ENCODE measurements around the gene TIMM22. TPM values are rescaled to one million over a fixed set of nuclear protein-coding genes. Genes with fewer than 3 reads are reported as not detected.
A peak's percentile ranks its signal among the peaks of the same experiment; 100 is the strongest.

Gene TIMM22
- total RNA-seq, 1 donor from 2014 or later = 19.5 TPM

DNA sequence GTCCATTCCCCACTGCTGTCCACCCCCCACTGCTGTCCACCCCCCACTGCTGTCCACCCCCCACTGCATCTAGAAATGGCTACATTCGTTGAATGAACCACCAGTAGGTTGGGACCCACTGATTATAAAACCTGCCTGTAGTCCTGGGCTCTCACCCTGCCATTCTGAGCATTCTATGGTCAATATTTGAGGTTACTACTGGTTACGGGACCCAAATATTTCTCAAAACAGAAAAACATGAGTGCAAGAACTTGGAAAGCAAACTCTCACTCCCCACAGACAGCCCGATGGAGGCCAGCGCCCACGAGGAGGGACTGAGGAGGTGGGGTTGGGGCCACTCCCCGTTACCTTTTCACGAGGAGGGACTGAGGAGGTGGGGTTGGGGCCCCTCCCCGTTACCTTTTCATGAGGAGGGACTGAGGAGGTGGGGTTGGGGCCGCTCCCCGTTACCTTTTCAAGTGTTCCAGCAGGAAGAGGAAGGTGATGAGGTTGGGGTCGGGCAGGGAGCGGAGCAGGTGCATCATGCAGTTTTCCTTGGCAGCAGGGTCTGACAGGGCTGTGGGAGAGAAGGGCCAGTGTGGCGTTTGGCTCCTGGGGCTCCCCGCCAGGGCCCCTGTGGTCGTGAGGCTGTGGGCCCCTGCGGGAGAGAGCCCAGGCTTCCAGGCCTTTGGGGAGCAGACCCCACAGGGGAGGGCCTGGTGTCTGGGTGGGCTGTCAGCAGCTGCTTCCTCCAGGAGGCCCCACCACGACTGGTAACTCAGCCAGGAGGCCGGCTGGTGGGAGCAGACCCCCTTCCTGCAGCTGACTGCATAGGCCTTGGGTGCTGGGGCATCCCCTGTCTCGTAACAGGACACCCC, 12.5 kb downstream of the TIMM22 start:
- no peak for DNase-seq (ENCODE audit: low read depth, low spot score)
- H3K27ac Mint-ChIP-seq (ENCODE audit: unreplicated experiment) = no peak overlapping the region
- no peaks in the 10 kb centered on the region for H3K27me3 Mint-ChIP-seq (ENCODE audit: low read depth)
- no peaks in the 10 kb centered on the region for H3K36me3 Mint-ChIP-seq (ENCODE audit: low read depth)
- H3K4me1 Mint-ChIP-seq = no peaks in the 10 kb centered on the region
- TF ChIP-seq, protein P1, sequence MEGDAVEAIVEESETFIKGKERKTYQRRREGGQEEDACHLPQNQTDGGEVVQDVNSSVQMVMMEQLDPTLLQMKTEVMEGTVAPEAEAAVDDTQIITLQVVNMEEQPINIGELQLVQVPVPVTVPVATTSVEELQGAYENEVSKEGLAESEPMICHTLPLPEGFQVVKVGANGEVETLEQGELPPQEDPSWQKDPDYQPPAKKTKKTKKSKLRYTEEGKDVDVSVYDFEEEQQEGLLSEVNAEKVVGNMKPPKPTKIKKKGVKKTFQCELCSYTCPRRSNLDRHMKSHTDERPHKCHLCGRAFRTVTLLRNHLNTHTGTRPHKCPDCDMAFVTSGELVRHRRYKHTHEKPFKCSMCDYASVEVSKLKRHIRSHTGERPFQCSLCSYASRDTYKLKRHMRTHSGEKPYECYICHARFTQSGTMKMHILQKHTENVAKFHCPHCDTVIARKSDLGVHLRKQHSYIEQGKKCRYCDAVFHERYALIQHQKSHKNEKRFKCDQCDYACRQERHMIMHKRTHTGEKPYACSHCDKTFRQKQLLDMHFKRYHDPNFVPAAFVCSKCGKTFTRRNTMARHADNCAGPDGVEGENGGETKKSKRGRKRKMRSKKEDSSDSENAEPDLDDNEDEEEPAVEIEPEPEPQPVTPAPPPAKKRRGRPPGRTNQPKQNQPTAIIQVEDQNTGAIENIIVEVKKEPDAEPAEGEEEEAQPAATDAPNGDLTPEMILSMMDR (conservative IDR thresholded peaks at IDR 0.05) = no peak
- H3K9me3 Mint-ChIP-seq = no peaks in the 10 kb centered on the region
- no peak overlapping the region for H3K4me3 Mint-ChIP-seq

DNA sequence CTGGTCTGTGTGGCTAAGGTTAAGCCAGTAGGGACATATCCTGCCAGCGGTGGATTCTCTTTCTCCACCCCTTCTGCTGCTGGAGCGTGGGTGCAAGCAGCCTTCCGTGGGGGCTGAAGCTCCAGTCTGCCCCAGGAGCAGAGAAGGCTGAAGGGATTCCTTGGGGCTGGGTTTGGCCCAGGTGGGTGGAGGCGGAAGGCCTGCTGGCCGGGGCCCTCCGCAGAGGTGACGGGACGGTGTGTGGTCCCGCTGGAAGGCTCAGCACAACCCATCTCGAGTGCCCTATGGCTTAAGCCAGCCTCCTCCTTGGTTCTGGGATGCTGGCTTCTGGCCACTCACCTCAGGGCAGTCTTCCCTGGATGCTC, 13.1 kb downstream of the TIMM22 start:
- Mint-ChIP-seq H3K36me3 (ENCODE audit: low read depth) (no peaks in the 10 kb centered on the region), H3K27me3 (ENCODE audit: low read depth) (no peaks in the 10 kb centered on the region), H3K27ac (ENCODE audit: unreplicated experiment) (no peak overlapping the region), H3K9me3 (no peaks in the 10 kb centered on the region), H3K4me1 (no peaks in the 10 kb centered on the region), H3K4me3 (no peak overlapping the region)
- no peak for DNase-seq (ENCODE audit: low read depth, low spot score)
- TF ChIP-seq, protein P1 (conservative IDR thresholded peaks at IDR 0.05) = no peak

DNA sequence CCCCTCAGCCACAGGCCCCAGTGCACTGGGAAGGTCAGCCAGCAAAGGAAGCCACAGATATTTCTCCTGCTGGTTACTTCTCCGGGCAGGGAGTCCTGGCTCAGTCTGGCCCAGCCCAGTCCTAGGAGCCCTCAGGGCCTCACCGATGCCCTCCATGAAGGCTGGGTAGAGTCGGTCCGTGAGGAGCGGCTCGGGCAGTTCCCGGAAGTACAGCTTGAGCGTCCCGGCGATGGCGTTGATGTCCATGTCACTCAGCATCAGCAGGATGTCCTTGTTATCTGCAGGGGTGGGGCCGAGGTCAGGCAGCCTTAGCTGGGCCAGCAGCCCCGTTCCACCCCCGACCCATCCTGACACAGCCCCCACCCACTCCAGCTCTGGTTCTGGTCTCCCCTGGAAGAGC, 13.7 kb downstream of the TIMM22 start:
- Mint-ChIP-seq H3K9me3 (no peaks in the 10 kb centered on the region), H3K4me1 (no peaks in the 10 kb centered on the region), H3K27me3 (ENCODE audit: low read depth) (no peaks in the 10 kb centered on the region), H3K4me3 (no peak overlapping the region), H3K36me3 (ENCODE audit: low read depth) (no peaks in the 10 kb centered on the region), H3K27ac (ENCODE audit: unreplicated experiment) (peak overlapping the region; percentile 19)
- no peak for DNase-seq (ENCODE audit: low read depth, low spot score)
- TF ChIP-seq, protein P1 (conservative IDR thresholded peaks at IDR 0.05) = no peak

DNA sequence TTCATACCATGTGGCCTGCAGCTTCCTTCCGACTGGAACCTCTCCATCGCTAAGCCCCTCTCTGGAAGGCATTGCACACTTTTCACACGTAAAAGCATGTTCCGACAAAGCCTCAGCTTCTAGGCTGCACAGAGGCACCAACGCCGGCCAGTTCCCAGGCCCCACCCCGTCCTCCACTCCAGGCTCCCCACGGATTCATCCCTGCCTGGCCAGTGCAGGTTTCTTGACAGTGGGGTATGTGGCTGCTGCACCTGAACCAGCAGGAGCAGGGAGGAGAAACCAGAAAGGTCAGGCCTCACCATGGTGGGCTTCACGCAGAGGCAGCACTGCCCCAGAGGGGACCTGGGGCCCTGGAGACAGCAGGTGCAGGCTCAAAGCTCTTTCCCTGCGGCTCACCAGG, 14.2 kb downstream of the TIMM22 start:
- TF ChIP-seq, protein P1 (conservative IDR thresholded peaks at IDR 0.05) = no peak
- H3K36me3 Mint-ChIP-seq (ENCODE audit: low read depth) = no peaks in the 10 kb centered on the region

DNA sequence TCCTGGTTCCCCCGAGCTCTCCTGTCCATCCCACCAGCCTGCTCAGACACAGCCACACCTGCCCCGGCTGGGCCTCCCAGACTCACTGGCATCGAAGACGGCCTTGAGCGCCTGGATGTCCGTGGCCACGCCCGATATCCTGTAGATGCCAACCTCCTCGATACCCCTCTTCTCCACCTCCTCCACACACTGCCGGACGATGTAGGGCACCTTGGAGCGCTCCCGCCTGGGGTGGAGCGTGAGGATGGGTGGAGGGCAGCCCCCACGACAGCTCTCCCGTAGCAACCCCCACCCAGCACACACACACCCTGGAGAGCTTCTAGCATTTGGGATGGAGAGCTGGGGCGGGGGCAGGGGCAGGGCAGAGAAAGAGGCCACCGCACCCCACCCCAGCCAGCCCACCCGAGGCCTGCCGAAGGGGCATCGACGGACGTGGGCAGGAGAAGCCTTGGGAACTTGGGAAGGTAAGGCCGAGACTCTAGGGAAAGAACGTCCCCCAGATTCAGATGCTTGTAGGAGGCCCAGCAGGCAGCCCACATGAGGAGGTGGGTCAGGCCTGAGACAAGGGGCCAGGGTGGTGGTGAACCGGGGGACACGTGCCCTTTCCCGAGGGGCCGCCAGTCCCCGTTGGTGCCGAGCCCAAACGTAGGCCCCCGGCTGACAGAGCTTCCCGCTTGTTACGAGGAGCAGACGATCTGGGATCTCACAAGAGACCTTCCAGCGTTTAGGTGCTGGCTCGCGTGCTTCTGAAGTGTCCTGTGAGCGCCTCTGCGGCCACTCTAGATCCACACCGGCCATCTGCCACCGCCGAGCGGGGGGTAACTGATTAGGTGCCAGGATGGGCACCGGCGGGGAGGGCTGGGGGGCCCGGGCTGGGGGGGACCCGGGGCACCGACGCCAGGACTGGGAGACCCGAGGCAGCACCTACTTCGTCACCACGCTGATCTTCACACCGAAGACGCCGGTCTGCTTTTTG, 15.1 kb downstream of the TIMM22 start:
- TF ChIP-seq, protein P1 (conservative IDR thresholded peaks at IDR 0.05) = no peak
- DNase-seq (ENCODE audit: low read depth, low spot score) = no peak
- Mint-ChIP-seq H3K9me3 (no peaks in the 10 kb centered on the region), H3K36me3 (ENCODE audit: low read depth) (no peaks in the 10 kb centered on the region), H3K4me1 (no peaks in the 10 kb centered on the region), H3K4me3 (no peak overlapping the region), H3K27me3 (ENCODE audit: low read depth) (no peaks in the 10 kb centered on the region), H3K27ac (ENCODE audit: unreplicated experiment) (no peak overlapping the region)

More for the DNA sequence above, 14.2 kb downstream of the TIMM22 start:
- H3K4me3 Mint-ChIP-seq = no peak overlapping the region
- H3K27ac Mint-ChIP-seq (ENCODE audit: unreplicated experiment) = peak overlapping the region; percentile 19
- H3K27me3 Mint-ChIP-seq (ENCODE audit: low read depth) = no peaks in the 10 kb centered on the region
- DNase-seq (ENCODE audit: low read depth, low spot score) = no peak
- H3K4me1 Mint-ChIP-seq = no peaks in the 10 kb centered on the region
- no peaks in the 10 kb centered on the region for H3K9me3 Mint-ChIP-seq
